ENCODE data around the gene TMEM253. TPM values are rescaled to one million over a fixed set of nuclear protein-coding genes. Genes with fewer than 3 reads are reported as not detected.
A peak's percentile ranks its signal among the peaks of the same experiment; 100 is the strongest.

The TMEM253 gene
- total RNA-seq, 1 experiment from 2014 or later = 0.24 TPM

- peak; percentile 80 for TF ChIP-seq CTCF (IDR thresholded peaks at IDR 0.05; ENCODE audit: unreplicated experiment)
- DNase-seq = peak; percentile 69
- intact Hi-C loops (cut with micrococcal nuclease; ENCODE audit: unreplicated experiment) = loop anchor here (1.0 kb wide), 2 partner anchors 64 to 90 kb away; no protein-coding TSS in a partner anchor
- H3K27ac Mint-ChIP-seq (ENCODE audit: unreplicated experiment) = peak overlapping the region; percentile 57
- CTCF ChIA-PET = interaction anchor here (0.8 to 3.3 kb wide), 11 partner anchors 13 to 297 kb away, joined by 3 to 51 read pairs (median 6); partner anchors contain the start of gene ARHGEF40
- H3K27me3 Mint-ChIP-seq (ENCODE audit: unreplicated experiment) = no peaks in the 10 kb centered on the region
- H3K4me3 Mint-ChIP-seq (ENCODE audit: low read depth, unreplicated experiment) = peak overlapping the region; percentile 77
- H3K4me1 Mint-ChIP-seq (ENCODE audit: low read depth, unreplicated experiment) = peaks cover 49% of the 10 kb centered on the region
- no TSS peak for BruUV-seq (replicated peaks)
- peaks cover 14% of the 10 kb centered on the region for H3K36me3 Mint-ChIP-seq (ENCODE audit: insufficient read depth, unreplicated experiment)
- no peaks in the 10 kb centered on the region for H3K9me3 Mint-ChIP-seq (ENCODE audit: low read depth, unreplicated experiment)
Observed at GRCh38 chr14:21104448-21105060, 3.7 kb downstream of the TMEM253 start.

DNA sequence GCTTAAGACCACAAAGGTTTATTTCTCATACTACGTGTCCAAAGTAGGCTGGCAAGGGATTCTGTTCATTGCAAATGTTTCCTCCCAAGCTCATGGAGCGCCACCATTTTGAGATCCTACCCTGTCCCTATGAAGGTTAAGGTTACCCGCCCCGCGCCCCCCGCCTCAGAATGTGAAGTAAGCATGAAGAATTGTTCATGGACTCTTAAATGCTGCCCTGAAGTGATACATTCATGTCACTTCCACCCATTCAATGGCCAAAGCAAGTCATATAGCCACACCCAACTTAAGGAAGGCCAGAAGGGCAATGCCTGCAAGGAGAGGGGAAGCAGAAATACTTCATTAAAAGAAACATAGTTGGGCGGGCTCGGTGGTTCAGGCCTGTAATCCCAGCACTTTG lies 4.2 kb downstream of the TMEM253 start:
- H3K4me1 Mint-ChIP-seq (ENCODE audit: low read depth, unreplicated experiment) = peaks cover 51% of the 10 kb centered on the region
- intact Hi-C loops (cut with micrococcal nuclease; ENCODE audit: unreplicated experiment) = no loop called here

DNA sequence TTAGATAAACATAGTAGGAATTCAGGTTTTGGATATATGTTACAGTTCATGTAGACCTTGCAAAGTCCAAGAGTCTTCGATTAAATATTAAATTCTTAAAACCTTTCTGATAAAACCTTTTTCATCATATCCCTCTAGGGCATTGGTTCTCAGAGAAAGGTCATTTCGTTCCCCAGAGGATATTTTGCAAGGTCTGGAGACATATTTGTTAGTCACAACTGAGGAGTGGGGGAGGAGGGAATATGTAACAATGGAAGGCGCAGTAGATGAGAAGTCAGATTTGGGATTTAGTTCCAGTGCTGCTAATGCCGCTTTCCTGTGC lies 5.3 kb downstream of the TMEM253 start:
- no peak for TF ChIP-seq CTCF (IDR thresholded peaks at IDR 0.05; ENCODE audit: unreplicated experiment)
- H3K4me1 Mint-ChIP-seq (ENCODE audit: low read depth, unreplicated experiment) = peaks cover 49% of the 10 kb centered on the region
- BruUV-seq (replicated peaks) = no TSS peak
- no peaks in the 10 kb centered on the region for H3K9me3 Mint-ChIP-seq (ENCODE audit: low read depth, unreplicated experiment)
- CTCF ChIA-PET = interaction anchor here (0.6 kb wide), 1 partner anchor 20 kb away, joined by 3 read pairs; no protein-coding TSS in a partner anchor
- H3K36me3 Mint-ChIP-seq (ENCODE audit: insufficient read depth, unreplicated experiment) = peaks cover 14% of the 10 kb centered on the region
- H3K27me3 Mint-ChIP-seq (ENCODE audit: unreplicated experiment) = no peaks in the 10 kb centered on the region
- intact Hi-C loops (cut with micrococcal nuclease; ENCODE audit: unreplicated experiment) = no loop called here
- no peak overlapping the region for H3K4me3 Mint-ChIP-seq (ENCODE audit: low read depth, unreplicated experiment)
- DNase-seq = no peak
- H3K27ac Mint-ChIP-seq (ENCODE audit: unreplicated experiment) = no peak overlapping the region

More for the DNA sequence above, 4.2 kb downstream of the TMEM253 start:
- Mint-ChIP-seq H3K9me3 (ENCODE audit: low read depth, unreplicated experiment) (no peaks in the 10 kb centered on the region), H3K27me3 (ENCODE audit: unreplicated experiment) (no peaks in the 10 kb centered on the region), H3K36me3 (ENCODE audit: insufficient read depth, unreplicated experiment) (peaks cover 14% of the 10 kb centered on the region), H3K4me3 (ENCODE audit: low read depth, unreplicated experiment) (peak overlapping the region; percentile 77), H3K27ac (ENCODE audit: unreplicated experiment) (peak overlapping the region; percentile 57)
- CTCF ChIA-PET = interaction anchor here (0.8 to 3.3 kb wide), 9 partner anchors 13 to 298 kb away, joined by 3 to 51 read pairs (median 10); partner anchors contain the start of gene ARHGEF40
- DNase-seq = no peak
- TF ChIP-seq CTCF (IDR thresholded peaks at IDR 0.05; ENCODE audit: unreplicated experiment) = no peak
- BruUV-seq (replicated peaks) = no TSS peak

GRCh38 chr14:21106498-21107282 lies 5.8 kb downstream of the TMEM253 start:
- peak; percentile 75 for TF ChIP-seq CTCF (IDR thresholded peaks at IDR 0.05; ENCODE audit: unreplicated experiment)
- intact Hi-C loops (cut with micrococcal nuclease; ENCODE audit: unreplicated experiment) = loop anchor here (1.0 kb wide), 1 partner anchor 38 kb away; no protein-coding TSS in a partner anchor
- H3K4me1 Mint-ChIP-seq (ENCODE audit: low read depth, unreplicated experiment) = peaks cover 46% of the 10 kb centered on the region
- H3K27me3 Mint-ChIP-seq (ENCODE audit: unreplicated experiment) = no peaks in the 10 kb centered on the region
- peaks cover 14% of the 10 kb centered on the region for H3K36me3 Mint-ChIP-seq (ENCODE audit: insufficient read depth, unreplicated experiment)
- no peaks in the 10 kb centered on the region for H3K9me3 Mint-ChIP-seq (ENCODE audit: low read depth, unreplicated experiment)
- CTCF ChIA-PET = interaction anchor here (0.8 to 1.2 kb wide), 2 partner anchors 38 to 92 kb away, joined by 3 to 4 read pairs; no protein-coding TSS in a partner anchor
- no peak overlapping the region for H3K27ac Mint-ChIP-seq (ENCODE audit: unreplicated experiment)
- BruUV-seq (replicated peaks) = no TSS peak
- H3K4me3 Mint-ChIP-seq (ENCODE audit: low read depth, unreplicated experiment) = no peak overlapping the region
- peak; percentile 84 for DNase-seq

Measured in Calu3 (cell line).